Fibroblast of upper back skin (primary cell): Measurements from ENCODE around the gene NKAIN2.
"Not testable (repeated sequence)": the region's sequence is repeated elsewhere in the genome, so short reads cannot be mapped to it uniquely, and the experiment has no call there.

Source experiments
- DNase-seq: peaks from one replicate; pipeline ENCODE4 v3.0.0-alpha.2; 2013

Gene NKAIN2

DNA sequence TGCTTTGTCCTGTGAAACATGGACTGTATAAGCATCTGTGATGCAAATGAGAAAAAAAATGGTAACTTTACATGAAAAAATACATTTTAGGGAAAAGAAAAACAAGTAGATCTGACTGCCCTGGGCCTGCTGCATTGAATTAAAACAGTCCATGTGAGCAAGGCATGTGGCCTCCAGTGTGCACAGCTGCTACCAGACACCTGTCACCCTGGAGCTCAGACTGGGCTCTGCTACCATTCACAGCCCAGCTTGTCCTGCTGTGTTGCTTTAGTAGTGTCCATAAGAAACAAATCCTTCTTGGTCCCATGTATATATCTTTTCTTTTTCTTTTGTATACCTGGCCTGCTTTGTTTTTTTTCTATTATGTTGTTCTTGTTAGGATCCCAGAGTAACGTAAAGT, 315.9 kb downstream of the NKAIN2 start:
- DNase-seq, result no peak

- no peak for DNase-seq
Measured at GRCh38 chr6:124123617-124124209, 320.0 kb downstream of the NKAIN2 start.

- peak; percentile 38 for DNase-seq
Measured at GRCh38 chr6:124131259-124131658, 327.6 kb downstream of the NKAIN2 start.

GRCh38 chr6:124131779-124132178, 328.1 kb downstream of the NKAIN2 start:
- no peak for DNase-seq

DNA sequence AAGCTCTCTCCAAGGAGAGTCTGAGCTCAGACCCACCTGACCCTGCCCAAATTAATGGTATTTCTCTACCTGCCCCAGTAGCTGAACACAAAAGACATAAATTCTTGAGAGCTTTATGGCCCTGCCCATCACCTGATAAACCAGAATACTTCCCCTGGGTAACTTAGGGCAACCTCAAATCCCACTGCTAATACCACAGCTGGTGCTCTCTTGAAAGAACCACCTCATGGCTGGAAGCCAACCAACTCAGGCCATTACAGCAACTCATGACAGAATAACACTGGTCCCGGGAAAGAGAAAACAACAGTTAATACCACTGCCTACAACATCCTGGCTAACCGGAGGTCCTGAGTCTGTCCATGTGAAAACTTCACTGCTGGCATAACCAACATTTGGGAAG, 328.6 kb downstream of the NKAIN2 start:
- DNase-seq, result peak; percentile 0

DNA sequence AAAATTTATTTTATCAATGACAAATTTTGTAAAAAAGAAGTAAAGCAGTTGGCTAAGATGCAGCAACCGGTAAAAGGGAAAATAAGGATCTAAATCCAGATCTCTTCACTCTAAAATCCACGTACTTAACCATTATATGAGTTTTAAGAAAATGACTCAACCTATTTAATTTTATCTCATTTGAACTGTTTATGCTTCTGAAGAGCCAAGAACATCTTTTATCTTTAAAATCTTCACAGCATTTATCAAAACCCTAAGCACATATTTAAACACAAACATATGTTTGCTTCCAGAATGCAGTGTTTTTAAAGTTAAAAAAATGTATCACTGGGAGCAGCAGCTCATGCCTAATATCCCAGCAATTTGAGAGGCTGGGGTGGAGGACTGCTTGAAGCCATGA, 339.2 kb downstream of the NKAIN2 start:
- DNase-seq, result no peak

DNA sequence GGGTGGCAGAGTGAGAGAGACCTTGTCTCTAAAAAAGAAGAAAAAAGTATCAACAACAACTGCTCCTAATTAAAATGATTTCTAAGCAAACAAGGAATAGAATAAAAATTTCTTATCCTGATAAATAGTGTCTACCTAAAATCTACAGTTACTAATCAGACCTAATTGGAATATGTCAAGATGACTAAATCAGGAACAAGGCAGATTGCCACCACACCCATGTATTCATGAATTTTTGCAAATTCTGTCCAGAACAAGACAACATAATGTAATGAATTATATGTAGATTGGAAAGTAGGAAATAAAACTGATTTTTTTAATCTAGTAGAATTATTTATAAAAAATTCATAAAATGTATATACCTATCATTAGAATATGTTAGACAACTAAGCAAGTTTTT, 339.8 kb downstream of the NKAIN2 start:
- DNase-seq, result no peak

GRCh38 chr6:124147621-124148020, 344.0 kb downstream of the NKAIN2 start:
- no peak for DNase-seq

- DNase-seq, result no peak
Measured at GRCh38 chr6:124148236-124148957, 344.7 kb downstream of the NKAIN2 start.

DNA sequence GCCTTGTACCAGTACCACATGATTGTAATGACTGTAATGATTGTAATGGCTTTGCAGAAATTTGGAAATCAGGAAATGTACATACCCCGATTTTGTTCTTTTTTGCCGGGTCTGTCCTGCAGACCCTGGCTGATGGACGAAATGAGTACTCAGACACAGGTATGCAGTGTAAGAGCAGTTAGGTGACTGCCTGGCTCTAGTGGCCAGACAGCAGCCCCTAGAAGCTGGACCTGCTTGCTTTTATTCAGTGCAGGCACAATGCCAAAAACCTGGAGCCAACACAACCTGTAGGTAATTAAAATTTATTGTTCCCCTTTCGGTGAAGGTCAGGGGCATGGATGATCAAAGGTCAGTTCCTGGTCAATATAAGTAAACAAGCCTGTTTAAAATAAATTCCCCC, 346.0 kb downstream of the NKAIN2 start:
- no peak for DNase-seq

DNA sequence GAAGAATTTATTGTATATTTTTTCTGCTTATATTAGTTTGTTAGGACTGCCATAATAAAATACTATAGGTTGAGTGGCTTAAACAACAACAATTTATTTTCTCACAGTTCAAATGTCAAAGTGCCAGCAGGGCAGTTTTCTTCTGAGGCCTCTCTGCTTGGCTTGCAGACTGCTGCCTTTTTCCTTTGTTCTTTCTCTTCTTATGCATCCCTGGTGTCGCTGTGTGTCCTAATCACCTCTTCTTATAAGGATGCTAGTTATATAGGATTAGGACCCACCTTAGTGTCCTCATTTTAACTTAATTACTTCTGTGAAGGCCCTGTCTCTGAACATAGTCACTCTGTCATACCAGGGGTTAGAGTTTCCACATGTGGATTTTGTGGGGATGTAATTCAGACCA, 354.4 kb downstream of the NKAIN2 start:
- no peak for DNase-seq

DNA sequence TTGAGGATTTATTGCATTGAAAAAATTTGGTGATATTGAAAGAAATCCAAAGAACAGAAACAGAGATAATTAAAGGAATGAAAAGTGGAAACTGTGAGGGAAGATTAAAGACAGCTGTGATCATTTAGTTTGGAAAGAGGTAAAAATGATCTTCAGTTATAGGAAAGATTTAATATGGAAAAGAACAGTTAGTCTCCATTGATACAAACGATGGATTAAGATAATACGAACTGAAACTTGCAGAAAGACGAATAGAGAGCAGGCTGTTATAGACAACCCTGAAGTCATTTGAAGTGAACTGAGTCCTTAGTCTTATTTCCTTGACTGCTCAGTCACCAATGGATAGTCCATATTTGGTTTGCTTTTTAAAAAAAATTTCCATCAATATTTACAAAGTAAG, 360.0 kb downstream of the NKAIN2 start:
- DNase-seq, result no peak

DNA sequence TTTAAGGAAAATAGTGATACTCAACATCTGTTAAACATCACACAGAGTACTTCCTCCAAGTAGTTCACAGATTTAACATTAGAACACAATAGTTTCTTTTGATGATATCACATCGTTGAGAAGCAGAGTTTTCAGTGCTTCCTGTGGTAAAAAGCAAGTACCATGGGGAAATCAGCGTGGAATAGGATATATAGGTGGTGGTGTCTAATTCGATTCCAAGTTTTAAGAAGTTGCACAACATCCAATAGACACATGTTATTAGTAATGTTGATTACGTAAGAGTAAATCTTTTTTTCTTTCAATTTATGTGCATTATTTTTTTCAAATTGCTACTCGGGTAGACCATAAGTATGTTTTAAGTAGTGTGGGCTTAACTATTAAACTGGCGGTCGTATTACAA, 360.7 kb downstream of the NKAIN2 start:
- DNase-seq, result no peak

DNA sequence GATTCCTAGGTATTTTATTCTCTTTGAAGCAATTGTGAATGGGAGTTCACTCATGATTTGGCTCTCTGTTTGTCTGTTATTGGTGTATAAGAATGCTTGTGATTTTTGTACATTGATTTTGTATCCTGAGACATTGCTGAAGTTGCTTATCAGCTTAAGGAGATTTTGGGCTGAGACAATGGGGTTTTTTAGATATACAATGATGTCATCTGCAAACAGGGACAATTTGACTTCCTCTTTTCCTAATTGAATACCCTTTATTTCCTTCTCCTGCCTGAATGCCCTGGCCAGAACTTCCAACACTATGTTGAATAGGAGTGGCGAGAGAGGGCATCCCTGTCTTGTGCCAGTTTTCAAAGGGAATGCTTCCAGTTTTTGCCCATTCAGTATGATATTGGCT, 363.6 kb downstream of the NKAIN2 start:
- DNase-seq, result not testable (repeated sequence)

DNA sequence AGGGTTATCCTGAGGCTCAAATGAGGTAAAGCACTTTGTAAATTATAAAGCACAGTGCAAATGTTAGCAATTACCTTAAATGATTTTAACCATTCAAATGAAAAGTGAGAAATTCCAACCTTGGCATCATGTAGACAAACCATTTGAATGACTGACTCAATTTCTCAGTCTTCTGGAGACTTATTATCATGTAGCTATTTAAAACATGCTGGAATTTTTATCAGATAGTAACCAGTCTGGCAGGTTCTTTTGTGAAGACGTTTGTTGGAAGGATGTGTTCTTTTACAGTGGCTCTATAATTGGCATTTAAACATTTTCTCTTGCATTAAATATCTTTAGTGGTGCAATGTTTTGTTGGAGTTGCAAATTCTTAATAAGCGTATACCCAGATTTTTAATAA, 386.6 kb downstream of the NKAIN2 start:
- no peak for DNase-seq

GRCh38 chr6:124193132-124193531, 389.5 kb downstream of the NKAIN2 start:
- no peak for DNase-seq

GRCh38 chr6:124197148-124197547, 393.5 kb downstream of the NKAIN2 start:
- no peak for DNase-seq

- DNase-seq, result no peak
Measured at GRCh38 chr6:124199286-124199685, 395.6 kb downstream of the NKAIN2 start.

DNA sequence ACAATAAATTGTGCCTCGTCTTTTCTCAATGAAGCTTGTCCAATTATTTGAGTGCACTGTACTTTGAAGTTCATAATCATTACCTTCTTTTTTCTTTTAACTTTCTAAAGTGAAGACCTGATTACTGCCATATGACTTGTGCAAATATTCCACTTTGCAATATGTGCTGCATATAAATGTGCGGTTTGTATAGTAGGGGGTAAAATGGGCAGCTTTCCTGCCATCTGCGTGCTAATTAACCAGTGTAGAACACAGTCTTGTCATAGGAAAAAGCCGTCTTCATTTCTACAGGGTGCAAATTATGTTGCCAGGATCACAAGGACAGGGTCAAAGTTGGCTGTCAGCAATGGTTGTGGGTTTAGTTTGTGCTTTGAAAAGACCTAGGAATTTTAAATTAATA, 397.0 kb downstream of the NKAIN2 start:
- no peak for DNase-seq

- DNase-seq, result no peak
Measured at GRCh38 chr6:124203101-124203811, 399.6 kb downstream of the NKAIN2 start.

DNA sequence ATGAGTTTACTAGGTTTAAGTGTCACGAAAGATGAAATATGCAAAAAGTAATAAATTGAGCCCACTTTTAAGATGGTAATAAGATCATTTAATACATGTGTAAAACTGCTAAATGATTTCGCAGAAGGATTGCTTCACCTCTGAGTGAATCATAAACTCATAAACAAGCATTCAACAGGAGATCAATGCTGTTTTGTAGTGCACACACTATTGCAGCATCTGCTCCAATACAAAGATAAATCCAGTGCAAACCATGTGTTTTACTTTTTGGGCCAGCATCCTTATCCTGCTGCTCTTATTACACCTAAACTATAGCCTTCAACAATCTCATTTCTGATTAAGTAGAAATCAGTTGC, 400.1 kb downstream of the NKAIN2 start:
- no peak for DNase-seq

GRCh38 chr6:124205921-124206320, 402.3 kb downstream of the NKAIN2 start:
- no peak for DNase-seq

- peak; percentile 62 for DNase-seq
Measured at GRCh38 chr6:124223611-124224345, 420.1 kb downstream of the NKAIN2 start.

GRCh38 chr6:124226396-124226795, 422.7 kb downstream of the NKAIN2 start:
- peak; percentile 77 for DNase-seq
